PC-9 (cell line): ENCODE measurements around the gene PCNT. TPM values are rescaled to one million over a fixed set of nuclear protein-coding genes. Genes with fewer than 3 reads are reported as not detected.

Source experiments
- BruUV-seq: library from RNA; stranded (reverse); fragments of 400-500 nt; replicated peaks from 2 replicates; lab custom pipeline; 2021; lab: Mats Ljungman, UMichigan
- CTCF ChIA-PET: fragments of 300-600 bp; sonication (Branson Sonifier 250); formaldehyde crosslinking; loops from one replicate; lab custom pipeline; 2022; ENCODE audit warnings: antibody characterized with exemption; lab: Charles Lee
- POLR2A ChIA-PET: fragments of 300-600 bp; sonication (Branson Sonifier 250); formaldehyde crosslinking; loops from one replicate; lab custom pipeline; 2022; ENCODE audit warnings: antibody characterized with exemption; ENCODE audit not compliant: unreplicated experiment; lab: Charles Lee
- DNase-seq, 2 experiments: peaks; one replicate each; pipeline versions ENCODE4 v3.0.0 to v3.0.0-alpha.2; 2015 to 2022; ENCODE audit warnings: mixed read lengths in 1 of 2
- H2AFZ ChIP-seq: fragments of 200-600 bp; sonication (generic); 2 replicates; pipeline ENCODE4 v1.8.1; 2017; ENCODE audit warnings: antibody characterized with exemption
- H3F3A ChIP-seq: fragments of 200-600 bp; sonication (generic); 2 replicates; pipeline ENCODE4 v1.8.1; 2017; ENCODE audit warnings: antibody characterized with exemption, mild to moderate bottlenecking, low read depth; ENCODE audit not compliant: insufficient read depth
- H3K27ac ChIP-seq: fragments of 200-600 bp; sonication (generic); 2 replicates; pipeline ENCODE4 v1.6.1; 2016; ENCODE audit warnings: mixed run types
- H3K27me3 ChIP-seq: fragments of 200-600 bp; sonication (generic); 2 replicates; pipeline ENCODE4 v1.6.1; 2016; ENCODE audit warnings: low read depth, mixed run types; ENCODE audit not compliant: insufficient read depth
- H3K36me3 ChIP-seq: fragments of 200-600 bp; sonication (generic); 2 replicates; pipeline ENCODE4 v1.6.1; 2016; ENCODE audit warnings: low read depth, mixed run types
- H3K4me1 ChIP-seq: fragments of 200-600 bp; sonication (generic); replicated peaks from 2 replicates; pipeline ENCODE4 v1.6.1; 2016; ENCODE audit warnings: mixed run types; ENCODE audit not compliant: insufficient read depth
- H3K4me2 ChIP-seq: fragments of 200-600 bp; sonication (generic); 2 replicates; pipeline ENCODE4 v1.6.1; 2017; ENCODE audit warnings: mixed run types
- H3K4me3 ChIP-seq: fragments of 200-600 bp; sonication (generic); 2 replicates; pipeline ENCODE4 v1.6.1; 2016; ENCODE audit warnings: mixed run types
- H3K79me2 ChIP-seq: fragments of 200-600 bp; sonication (generic); 2 replicates; pipeline ENCODE4 v1.6.1; 2017; ENCODE audit warnings: low read depth, mixed run types
- H3K9me2 ChIP-seq: fragments of 200-600 bp; sonication (generic); 2 replicates; pipeline ENCODE4 v1.8.1; 2017; ENCODE audit warnings: mild to moderate bottlenecking; ENCODE audit not compliant: insufficient read depth
- H3K9me3 ChIP-seq: fragments of 200-600 bp; sonication (generic); 2 replicates; pipeline ENCODE4 v1.8.1; 2016; ENCODE audit warnings: low read depth; ENCODE audit not compliant: insufficient read depth
- H4K20me1 ChIP-seq: fragments of 200-600 bp; sonication (generic); 2 replicates; pipeline ENCODE4 v1.8.1; 2017; ENCODE audit not compliant: insufficient read depth
- CTCF ChIP-seq: fragments of 200-600 bp; sonication (generic); conservative IDR thresholded peaks from 2 replicates; pipeline ENCODE4 v1.6.1; 2017; ENCODE audit warnings: mixed run types, antibody characterized with exemption, mild to moderate bottlenecking, moderate library complexity
- EZH2 ChIP-seq: fragments of 200-600 bp; sonication (generic); IDR thresholded peaks from 2 replicates; pipeline ENCODE4 v1.8.0; 2017; ENCODE audit warnings: antibody characterized with exemption, low read depth
- intact Hi-C: fragments of 100-400 bp; cut with micrococcal nuclease; formaldehyde crosslinking; loops from one replicate; pipeline ENCODE4 v1.10.0; 2022; ENCODE audit not compliant: unreplicated experiment
- total RNA-seq: library from RNA; stranded (reverse); gene quantifications from 2 replicates; pipeline ENCODE4 v1.2.3, GENCODE V29; 2021

PCNT gene
- total RNA-seq, 1 experiment from 2014 or later: 33.4 TPM

GRCh38 chr21:46347203-46347550 lies 23.2 kb downstream of the PCNT start:
- no peaks in the 10 kb centered on the region for H4K20me1 ChIP-seq
- H3K4me1 ChIP-seq: peaks cover 7% of the 10 kb centered on the region
- no peaks in the 10 kb centered on the region; the same call in 1 of the 2 replicates for H3K36me3 ChIP-seq
- no peaks in the 10 kb centered on the region; the same call in 1 of the 2 replicates for H3F3A ChIP-seq
- intact Hi-C loops: no loop called here
- H3K4me2 ChIP-seq: no peak overlapping the region
- H3K9me2 ChIP-seq: no peaks in the 10 kb centered on the region
- TF ChIP-seq EZH2: no peak
- TF ChIP-seq CTCF: no peak
- no peaks in the 10 kb centered on the region; the same call in 1 of the 2 replicates for H3K79me2 ChIP-seq
- H3K4me3 ChIP-seq: no peak overlapping the region
- no peaks in the 10 kb centered on the region; the same call in 1 of the 2 replicates for H3K9me3 ChIP-seq
- no peak overlapping the region for H2AFZ ChIP-seq
- no TSS peak for BruUV-seq
- no peak for DNase-seq
- ChIA-PET CTCF (no interaction called here), POLR2A (no interaction called here)
- no peak overlapping the region for H3K27ac ChIP-seq
- no peaks in the 10 kb centered on the region for H3K27me3 ChIP-seq

DNA sequence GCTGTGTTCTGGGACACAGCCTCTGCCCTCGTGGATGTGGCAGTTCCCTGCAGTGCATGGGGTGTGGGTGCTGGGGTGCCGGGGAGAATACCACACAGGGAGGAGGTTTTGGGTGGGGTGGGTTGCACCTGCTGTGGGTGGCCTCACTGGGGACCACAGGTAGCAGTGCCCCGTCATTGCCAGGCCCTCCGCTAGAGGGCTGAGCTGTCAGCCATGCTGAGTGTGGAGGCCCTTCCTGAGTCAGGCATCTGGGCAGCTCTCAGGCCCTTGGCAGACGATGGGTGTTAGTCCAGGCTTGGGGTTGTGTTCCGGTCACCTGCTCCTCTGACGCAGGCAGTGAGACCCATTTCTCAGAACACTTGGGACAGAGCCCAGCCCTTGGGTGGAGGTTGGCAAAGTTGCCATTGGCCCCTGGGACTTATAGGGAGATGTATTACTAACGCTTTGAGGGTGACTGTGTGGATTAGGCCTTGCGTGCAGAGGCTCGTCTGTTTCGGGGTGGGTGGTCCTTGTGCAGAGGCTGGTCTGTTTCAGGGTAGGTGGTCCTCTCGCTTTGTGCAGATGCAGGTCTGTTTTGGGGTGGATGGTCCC lies 23.9 kb downstream of the PCNT start:
- no peak overlapping the region for H3K4me3 ChIP-seq
- H4K20me1 ChIP-seq: no peaks in the 10 kb centered on the region
- H3F3A ChIP-seq: no peaks in the 10 kb centered on the region; the same call in 1 of the 2 replicates
- H3K9me2 ChIP-seq: no peaks in the 10 kb centered on the region
- ChIA-PET CTCF (no interaction called here), POLR2A (no interaction called here)
- no TSS peak for BruUV-seq
- H3K27ac ChIP-seq: no peak overlapping the region
- intact Hi-C loops: no loop called here
- H3K4me1 ChIP-seq: peaks cover 7% of the 10 kb centered on the region
- no peak overlapping the region for H3K4me2 ChIP-seq
- no peak for DNase-seq
- no peaks in the 10 kb centered on the region; the same call in 1 of the 2 replicates for H3K79me2 ChIP-seq
- no peaks in the 10 kb centered on the region; the same call in 1 of the 2 replicates for H3K36me3 ChIP-seq
- H2AFZ ChIP-seq: no peak overlapping the region
- no peaks in the 10 kb centered on the region for H3K27me3 ChIP-seq
- TF ChIP-seq EZH2 (no peak), CTCF (0 out of 2 replicates have a peak, but pooled peaks have one; percentile 18)
- no peaks in the 10 kb centered on the region; the same call in 1 of the 2 replicates for H3K9me3 ChIP-seq

DNA sequence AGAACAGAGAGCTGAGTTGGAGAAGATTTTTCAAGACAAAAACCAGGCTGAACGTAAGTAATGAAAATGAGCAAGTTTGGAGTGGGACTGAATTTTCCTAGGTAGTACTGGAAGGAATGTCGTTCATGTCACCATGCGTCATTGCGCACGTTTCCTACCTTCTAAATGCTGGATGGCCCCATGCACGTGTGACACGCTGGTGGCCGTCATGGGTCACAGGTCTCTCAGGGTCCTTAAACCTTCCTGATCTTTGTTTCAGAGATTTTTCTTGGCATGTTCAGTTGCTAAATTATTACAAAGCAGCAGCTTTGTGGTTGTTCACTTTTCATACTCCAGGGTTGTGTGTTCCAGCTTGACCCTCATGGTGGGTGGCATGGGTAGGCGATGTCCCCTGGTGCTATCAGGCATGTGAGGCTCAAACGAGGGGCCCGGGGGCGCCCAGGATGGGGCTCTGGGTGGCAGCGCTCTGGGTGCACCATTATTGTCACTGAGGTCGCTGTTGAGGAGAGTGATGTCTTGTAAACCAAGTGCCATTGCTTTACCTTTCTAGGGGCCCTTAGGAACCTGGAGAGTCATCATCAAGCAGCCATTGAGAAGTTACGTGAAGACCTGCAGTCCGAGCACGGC lies 25.3 kb downstream of the PCNT start:
- Histone ChIP-seq H3K36me3 (no peaks in the 10 kb centered on the region; the same call in 1 of the 2 replicates), H3K27ac (no peak overlapping the region), H3K4me2 (no peak overlapping the region), H3K27me3 (no peaks in the 10 kb centered on the region), H3F3A (no peaks in the 10 kb centered on the region; the same call in 1 of the 2 replicates), H3K9me3 (no peaks in the 10 kb centered on the region), H4K20me1 (no peaks in the 10 kb centered on the region), H3K79me2 (no peaks in the 10 kb centered on the region), H3K4me3 (no peak overlapping the region), H2AFZ (no peak overlapping the region), H3K4me1 (peaks cover 7% of the 10 kb centered on the region), H3K9me2 (no peaks in the 10 kb centered on the region)
- intact Hi-C loops: no loop called here
- no TSS peak for BruUV-seq
- ChIA-PET CTCF (no interaction called here), POLR2A (no interaction called here)
- TF ChIP-seq EZH2: no peak
- TF ChIP-seq CTCF: no peak
- DNase-seq: no peak
